ENCODE results near the gene GBA3.

The GBA3 gene

GRCh38 chr4:22695029-22695428 lies 2.3 kb downstream of the GBA3 start:
- no peak for DNase-seq (ENCODE audit: low read depth in 3 of 3, low spot score in 1 of 3)

GRCh38 chr4:22695917-22696316 lies 3.2 kb downstream of the GBA3 start:
- no peak for DNase-seq (ENCODE audit: low read depth in 3 of 3, low spot score in 1 of 3)

GRCh38 chr4:22703912-22704311 lies 11.2 kb downstream of the GBA3 start:
- DNase-seq (ENCODE audit: low read depth in 3 of 3, low spot score in 1 of 3): no peak

DNA sequence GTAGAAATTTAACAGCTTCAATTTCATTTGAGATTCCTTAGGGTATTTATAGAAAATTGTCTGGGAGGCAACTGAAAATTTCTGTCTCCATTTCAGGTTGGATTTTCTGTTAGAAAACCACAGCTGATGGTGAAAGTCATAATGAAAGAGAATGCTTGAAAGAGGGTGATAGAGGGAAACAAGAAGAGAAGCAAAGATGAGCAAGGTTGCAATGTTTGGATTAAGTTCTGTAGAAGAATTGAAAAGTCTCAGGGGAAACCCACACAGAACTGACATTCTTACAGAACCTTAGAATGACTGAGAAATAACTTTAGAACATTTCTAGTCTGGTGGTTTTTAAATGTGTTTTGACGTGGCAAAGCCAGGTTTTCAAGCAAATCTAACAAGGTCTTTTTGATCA lies 14.7 kb downstream of the GBA3 start:
- DNase-seq (ENCODE audit: low read depth in 3 of 3, low spot score in 1 of 3): no peak

DNA sequence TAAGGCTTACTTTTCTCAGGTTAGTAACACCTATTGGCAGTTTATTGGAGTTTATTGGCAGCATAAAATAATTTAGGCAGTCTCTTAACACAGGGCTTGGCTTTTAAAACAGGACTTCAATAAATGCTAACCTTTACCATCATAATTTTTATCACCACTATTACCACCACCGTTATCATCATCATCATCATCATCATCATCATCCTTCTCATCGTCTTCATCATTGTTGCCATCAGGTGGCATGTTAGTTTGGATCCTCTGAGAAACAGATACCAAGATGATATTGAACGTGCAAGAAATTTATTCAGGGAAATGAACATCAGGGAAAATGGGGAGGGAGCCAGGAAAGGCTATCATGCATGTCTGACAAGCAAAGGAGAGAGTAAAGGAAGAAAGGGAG lies 16.2 kb downstream of the GBA3 start:
- no peak for DNase-seq (ENCODE audit: low read depth in 3 of 3, low spot score in 1 of 3)

- no peak for DNase-seq (ENCODE audit: low read depth in 3 of 3, low spot score in 1 of 3)
Observed at GRCh38 chr4:22712105-22712504, 19.4 kb downstream of the GBA3 start.

GRCh38 chr4:22712529-22712928 lies 19.8 kb downstream of the GBA3 start:
- no peak for DNase-seq (ENCODE audit: low read depth in 3 of 3, low spot score in 1 of 3)

DNA sequence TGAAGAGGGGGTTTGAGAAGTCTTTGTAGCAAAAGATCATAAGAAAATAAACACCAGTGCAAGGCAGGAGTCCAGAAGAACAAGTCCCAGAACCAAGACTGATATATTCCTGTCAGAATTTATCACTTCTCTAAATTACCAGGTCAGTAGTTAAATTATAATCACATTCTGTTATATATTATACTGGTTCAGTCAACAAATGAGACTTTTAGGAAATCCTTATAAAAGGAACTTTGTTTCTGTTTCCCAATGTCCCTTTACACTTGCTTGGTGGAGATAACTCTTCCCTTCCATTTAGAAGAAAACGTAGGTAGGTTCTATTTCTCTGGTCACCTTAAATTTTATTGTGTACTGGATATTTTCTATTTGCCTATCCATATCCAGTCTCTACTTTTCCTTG lies 21.1 kb downstream of the GBA3 start:
- no peak for DNase-seq (ENCODE audit: low read depth in 3 of 3, low spot score in 1 of 3)

- no peak for DNase-seq (ENCODE audit: low read depth in 3 of 3, low spot score in 1 of 3)
Observed at GRCh38 chr4:22719218-22719617, 26.5 kb downstream of the GBA3 start.

- DNase-seq (ENCODE audit: low read depth in 3 of 3, low spot score in 1 of 3): no peak
Observed at GRCh38 chr4:22720091-22720490, 27.4 kb downstream of the GBA3 start.

DNA sequence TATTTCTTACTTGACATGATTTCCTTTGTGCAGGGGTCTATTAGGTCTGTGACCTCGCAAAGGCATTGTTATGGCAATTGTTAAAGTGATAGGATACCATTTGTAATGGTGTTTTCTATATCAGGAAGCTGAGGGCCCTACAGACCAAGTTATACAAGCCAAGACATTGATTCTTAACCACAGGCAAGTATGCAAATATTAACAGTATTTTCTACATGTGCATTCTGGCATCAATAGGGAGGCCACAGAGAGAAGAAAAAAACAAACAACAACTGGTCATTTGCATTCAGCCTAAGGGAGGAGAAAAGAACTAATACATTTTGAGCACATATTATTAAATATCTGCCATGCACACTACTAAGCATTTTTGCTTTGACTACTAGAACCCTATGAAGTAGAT lies 28.5 kb downstream of the GBA3 start:
- DNase-seq (ENCODE audit: low read depth in 3 of 3, low spot score in 1 of 3): no peak

DNA sequence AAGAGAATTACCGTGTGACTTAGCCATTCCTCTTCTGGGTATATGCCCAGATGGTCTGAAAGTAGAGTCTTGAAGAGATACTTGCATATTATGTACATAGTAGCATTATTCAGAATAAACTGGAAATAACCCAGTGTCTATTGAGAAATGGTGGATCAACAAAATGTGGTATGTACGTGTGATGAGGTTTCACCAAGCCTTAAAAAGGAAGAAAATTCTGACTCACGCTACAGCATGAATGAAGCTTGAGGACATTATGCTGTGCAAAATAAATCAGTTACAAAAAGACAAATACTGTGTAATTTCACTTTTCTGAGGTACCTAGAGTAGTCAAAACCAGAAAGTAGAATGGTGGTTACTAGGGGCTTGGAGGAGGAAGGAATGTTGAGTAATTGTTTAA lies 37.3 kb downstream of the GBA3 start:
- no peak for DNase-seq (ENCODE audit: low read depth in 3 of 3, low spot score in 1 of 3)

GRCh38 chr4:22733816-22734215 lies 41.1 kb downstream of the GBA3 start:
- no peak for DNase-seq (ENCODE audit: low read depth in 3 of 3, low spot score in 1 of 3)

DNA sequence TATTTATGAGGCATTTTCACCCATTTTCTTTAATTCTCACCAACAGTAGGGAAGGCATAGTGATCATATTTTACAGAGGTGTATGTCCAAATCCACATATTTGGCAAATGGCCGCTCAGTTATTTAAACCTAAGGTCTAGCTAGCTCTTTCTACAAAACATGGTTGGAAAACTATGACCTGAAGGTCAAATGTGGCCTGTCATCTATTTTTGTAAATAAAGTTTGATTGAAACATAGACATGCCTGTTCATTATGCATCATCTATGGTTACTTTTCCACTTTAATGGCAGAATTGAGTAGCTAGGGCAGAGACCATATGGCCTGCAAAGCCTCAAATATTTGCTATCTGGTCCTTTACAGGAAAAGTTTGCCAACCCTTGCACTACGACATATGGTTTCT lies 44.2 kb downstream of the GBA3 start:
- DNase-seq (ENCODE audit: low read depth in 3 of 3, low spot score in 1 of 3): no peak

GRCh38 chr4:22739968-22740367 lies 47.2 kb downstream of the GBA3 start:
- DNase-seq (ENCODE audit: low read depth in 3 of 3, low spot score in 1 of 3): no peak

GRCh38 chr4:22741744-22742143 lies 49.0 kb downstream of the GBA3 start:
- no peak for DNase-seq (ENCODE audit: low read depth in 3 of 3, low spot score in 1 of 3)

- no peak for DNase-seq (ENCODE audit: low read depth in 3 of 3, low spot score in 1 of 3)
Observed at GRCh38 chr4:22743290-22743689, 50.6 kb downstream of the GBA3 start.

DNA sequence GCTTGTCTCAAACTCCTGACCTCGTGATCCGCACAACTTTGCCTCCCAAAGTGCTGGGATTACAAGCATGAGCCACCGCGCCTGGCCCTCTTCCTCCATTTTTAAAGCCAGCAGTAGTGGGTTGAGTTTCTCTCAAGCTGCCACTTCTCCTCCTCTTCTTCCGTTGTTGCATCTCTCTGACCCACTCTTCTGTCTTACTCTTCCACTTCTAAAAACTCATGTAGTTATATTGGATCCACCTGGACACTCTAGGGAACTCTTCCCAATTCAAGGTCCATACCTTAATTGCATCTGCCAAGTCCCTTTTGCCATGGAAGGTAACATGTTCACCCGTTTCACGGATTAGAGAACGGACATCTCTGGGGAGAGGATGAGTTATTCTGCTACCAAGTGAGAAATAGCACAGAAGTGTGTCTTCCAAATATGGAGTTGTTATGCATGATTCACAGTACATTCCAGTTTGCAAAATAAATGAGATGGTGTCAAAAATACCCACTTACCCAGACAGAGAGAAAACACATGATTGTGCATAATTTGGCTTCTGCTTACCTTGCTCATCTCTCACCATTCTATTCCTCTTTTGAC lies 51.8 kb downstream of the GBA3 start:
- no peak for DNase-seq (ENCODE audit: low read depth in 3 of 3, low spot score in 1 of 3)

GRCh38 chr4:22745234-22745633 lies 52.5 kb downstream of the GBA3 start:
- DNase-seq (ENCODE audit: low read depth in 3 of 3, low spot score in 1 of 3): no peak

- no peak for DNase-seq (ENCODE audit: low read depth in 3 of 3, low spot score in 1 of 3)
Observed at GRCh38 chr4:22754116-22754515, 61.4 kb downstream of the GBA3 start.

DNA sequence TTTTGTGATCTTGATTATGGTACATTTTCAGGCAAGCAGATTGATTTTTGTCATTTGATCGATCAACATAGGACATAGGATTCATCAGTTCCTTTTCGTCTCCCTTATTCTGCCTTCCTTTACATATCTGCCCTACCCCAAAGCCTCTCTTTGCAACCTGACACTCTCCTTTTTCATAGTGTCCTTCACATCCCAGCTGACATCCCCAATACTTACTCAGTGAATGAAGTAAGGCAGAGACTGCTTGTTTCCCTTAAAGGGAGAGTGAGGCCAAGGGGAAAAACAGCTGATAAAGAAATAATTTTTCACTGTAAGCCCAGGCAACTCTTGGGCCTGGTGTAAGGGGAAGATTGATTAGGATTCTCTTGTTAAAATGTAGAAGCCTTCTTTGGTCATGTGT lies 69.8 kb downstream of the GBA3 start:
- DNase-seq (ENCODE audit: low read depth in 3 of 3, low spot score in 1 of 3): no peak

- DNase-seq (ENCODE audit: low read depth in 3 of 3, low spot score in 1 of 3): no peak
Observed at GRCh38 chr4:22764183-22764582, 71.4 kb downstream of the GBA3 start.

DNA sequence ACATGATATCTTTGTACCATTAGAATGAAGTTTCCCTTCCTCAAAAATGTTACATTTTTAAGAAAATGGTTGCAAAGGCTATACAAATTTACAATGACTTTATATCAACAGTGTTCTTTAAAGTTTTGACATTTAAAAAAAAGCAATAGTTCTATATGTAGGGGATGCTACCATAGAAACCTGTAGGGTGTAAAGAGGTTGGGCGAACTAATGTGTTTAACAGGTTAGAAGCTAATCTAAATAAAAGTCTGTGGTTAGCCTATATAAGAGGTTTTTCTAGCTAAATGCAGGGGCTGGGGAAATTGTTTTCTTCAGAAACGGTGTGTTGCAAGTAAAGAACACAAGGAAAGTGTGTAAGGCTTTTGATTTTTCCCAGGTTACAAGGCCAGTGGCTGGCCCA lies 73.3 kb downstream of the GBA3 start:
- no peak for DNase-seq (ENCODE audit: low read depth in 3 of 3, low spot score in 1 of 3)

All from stimulated activated CD4-positive, alpha-beta T cell treated with anti-CD3 and anti-CD28 coated beads, TNF-alpha, amount 100 ng/mL, for 1 hour (primary cell).